Brain microvascular endothelial cell (primary cell): Measurements from ENCODE around the gene PTGES2.

Experiments used
- DNase-seq: peaks from one replicate; pipeline ENCODE4 v3.0.0-alpha.2; 2020
- H3K27ac ChIP-seq: fragments of 250-450 bp; sonication (Bioruptor Pico); 2 replicates; pipeline ENCODE4 v1.5.1; 2020; ENCODE audit warnings: mild to moderate bottlenecking, moderate library complexity
- H3K27me3 ChIP-seq: fragments of 250-450 bp; sonication (Bioruptor Pico); replicated peaks from 2 replicates; pipeline ENCODE4 v1.5.1; 2020; ENCODE audit warnings: mild to moderate bottlenecking
- H3K36me3 ChIP-seq: fragments of 250-450 bp; sonication (Bioruptor Pico); replicated peaks from 2 replicates; pipeline ENCODE4 v1.5.1; 2020; ENCODE audit warnings: mild to moderate bottlenecking
- H3K4me3 ChIP-seq: 2 replicates; pipeline ENCODE4 v1.5.1; 2011; ENCODE audit warnings: low read depth, mild to moderate bottlenecking, control low read depth, low read length, moderate library complexity
- in situ Hi-C: cut with HindIII; loops from 2 replicates; pipeline ENCODE4 v1.10.0; 2017; ENCODE audit warnings: low sequenced_read_pairs, low pct_ligation_motif_present
- TF ChIP-seq, protein P1 (sequence below): IDR thresholded peaks from 2 replicates; pipeline ENCODE4 v1.5.1; 2011; ENCODE audit warnings: low read depth, mild to moderate bottlenecking, moderate library complexity, low read length, control low read depth, inconsistent platforms; ENCODE audit errors: missing control alignments

Gene PTGES2

DNA sequence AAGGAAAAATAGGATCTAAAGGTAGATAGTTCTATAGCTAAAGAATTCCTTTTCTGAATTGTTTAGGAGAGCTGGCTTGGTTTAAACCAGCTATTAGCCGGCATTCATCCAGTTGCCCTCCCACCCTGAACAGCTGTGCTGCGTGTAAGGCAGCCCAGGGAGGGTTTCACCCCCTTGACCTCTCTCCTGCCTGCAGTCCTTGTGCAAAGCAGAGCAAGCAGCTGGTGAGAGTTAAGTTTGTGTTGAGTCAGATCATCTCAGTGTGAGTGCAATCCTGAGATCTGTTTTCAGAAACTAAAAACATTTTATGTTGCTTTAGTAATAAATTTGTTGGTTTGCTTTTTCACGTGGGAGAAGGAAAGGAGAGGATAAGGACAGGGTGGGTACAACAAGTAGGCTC, 46.5 kb downstream of the PTGES2 start:
- H3K36me3 ChIP-seq = no peaks in the 10 kb centered on the region
- in situ Hi-C loops = no loop called here
- no peak overlapping the region for H3K4me3 ChIP-seq
- peak; percentile 91 for DNase-seq
- TF ChIP-seq, protein P1, sequence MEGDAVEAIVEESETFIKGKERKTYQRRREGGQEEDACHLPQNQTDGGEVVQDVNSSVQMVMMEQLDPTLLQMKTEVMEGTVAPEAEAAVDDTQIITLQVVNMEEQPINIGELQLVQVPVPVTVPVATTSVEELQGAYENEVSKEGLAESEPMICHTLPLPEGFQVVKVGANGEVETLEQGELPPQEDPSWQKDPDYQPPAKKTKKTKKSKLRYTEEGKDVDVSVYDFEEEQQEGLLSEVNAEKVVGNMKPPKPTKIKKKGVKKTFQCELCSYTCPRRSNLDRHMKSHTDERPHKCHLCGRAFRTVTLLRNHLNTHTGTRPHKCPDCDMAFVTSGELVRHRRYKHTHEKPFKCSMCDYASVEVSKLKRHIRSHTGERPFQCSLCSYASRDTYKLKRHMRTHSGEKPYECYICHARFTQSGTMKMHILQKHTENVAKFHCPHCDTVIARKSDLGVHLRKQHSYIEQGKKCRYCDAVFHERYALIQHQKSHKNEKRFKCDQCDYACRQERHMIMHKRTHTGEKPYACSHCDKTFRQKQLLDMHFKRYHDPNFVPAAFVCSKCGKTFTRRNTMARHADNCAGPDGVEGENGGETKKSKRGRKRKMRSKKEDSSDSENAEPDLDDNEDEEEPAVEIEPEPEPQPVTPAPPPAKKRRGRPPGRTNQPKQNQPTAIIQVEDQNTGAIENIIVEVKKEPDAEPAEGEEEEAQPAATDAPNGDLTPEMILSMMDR = no peak
- no peaks in the 10 kb centered on the region for H3K27me3 ChIP-seq
- H3K27ac ChIP-seq = peak overlapping the region; percentile 92

DNA sequence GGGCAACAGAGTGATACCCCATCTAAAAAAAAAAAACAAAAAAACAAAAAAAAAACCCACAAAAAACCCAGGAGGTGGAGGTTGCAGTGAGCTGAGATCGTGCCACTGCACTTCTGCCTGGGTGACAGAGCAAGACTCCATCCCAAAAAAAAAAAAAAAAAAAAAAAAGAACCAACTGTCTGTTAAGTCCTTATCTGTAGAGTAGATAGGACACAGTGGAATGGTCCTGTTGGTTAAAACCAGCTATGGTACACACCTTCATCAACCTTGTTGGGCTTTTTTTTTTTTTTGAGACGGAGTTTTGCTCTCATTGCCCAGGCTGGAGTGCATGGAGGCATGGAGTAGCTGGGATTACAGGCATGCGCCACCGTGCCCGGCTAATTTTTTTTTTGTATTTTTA, 47.3 kb downstream of the PTGES2 start:
- Histone ChIP-seq H3K36me3 (no peaks in the 10 kb centered on the region), H3K27me3 (no peaks in the 10 kb centered on the region), H3K27ac (peak overlapping the region; percentile 92), H3K4me3 (no peak overlapping the region)
- in situ Hi-C loops = no loop called here
- DNase-seq = no peak
- TF ChIP-seq, protein P1 = no peak

DNA sequence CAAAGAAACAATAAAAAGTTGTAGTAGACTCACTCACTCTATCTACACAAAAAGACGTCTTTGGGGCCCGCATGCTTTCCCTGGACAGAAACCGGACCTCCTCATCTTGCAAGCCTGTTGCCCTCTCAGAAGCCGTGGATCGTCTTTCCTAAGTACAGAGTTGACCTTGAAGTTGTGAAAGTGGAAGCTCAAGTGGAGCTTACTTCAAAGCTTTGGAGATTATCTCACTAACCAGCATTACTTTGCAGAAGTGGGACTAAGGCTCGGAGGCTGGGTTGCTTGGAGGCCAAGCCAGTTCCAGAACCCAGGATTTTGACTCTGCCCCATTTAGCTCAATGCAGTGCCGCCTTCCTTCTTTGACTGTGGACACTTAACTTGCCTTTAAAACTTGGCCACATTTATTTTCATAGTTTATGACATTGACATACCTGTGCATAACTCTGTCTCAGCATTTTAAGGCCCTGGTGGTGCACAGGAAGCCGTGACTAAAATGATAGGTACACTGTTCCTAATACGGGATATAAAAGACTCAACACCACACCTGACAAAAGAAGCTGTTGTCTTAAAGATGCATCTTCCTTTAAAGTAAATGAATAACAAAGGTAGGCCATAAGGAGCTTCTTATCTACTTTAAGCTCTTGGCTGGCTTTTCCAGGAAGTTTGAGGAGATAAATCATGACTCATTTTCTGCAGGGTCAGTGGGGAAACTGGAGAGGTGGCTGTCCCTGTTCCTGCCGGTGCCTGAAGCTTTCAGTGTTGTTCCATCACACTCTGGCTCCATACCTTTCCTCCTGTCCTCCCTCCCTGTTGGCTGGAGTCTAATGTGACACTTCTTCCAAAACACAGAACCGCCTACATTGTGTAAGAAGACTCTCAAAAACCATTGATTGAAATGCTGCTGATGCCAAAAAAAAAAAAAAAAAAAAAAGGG, 48.8 kb downstream of the PTGES2 start:
- H3K27ac ChIP-seq = no peak overlapping the region
- no peaks in the 10 kb centered on the region for H3K27me3 ChIP-seq
- DNase-seq = peak; percentile 56
- in situ Hi-C loops = no loop called here
- H3K4me3 ChIP-seq = no peak overlapping the region
- TF ChIP-seq, protein P1 = no peak
- H3K36me3 ChIP-seq = no peaks in the 10 kb centered on the region

DNA sequence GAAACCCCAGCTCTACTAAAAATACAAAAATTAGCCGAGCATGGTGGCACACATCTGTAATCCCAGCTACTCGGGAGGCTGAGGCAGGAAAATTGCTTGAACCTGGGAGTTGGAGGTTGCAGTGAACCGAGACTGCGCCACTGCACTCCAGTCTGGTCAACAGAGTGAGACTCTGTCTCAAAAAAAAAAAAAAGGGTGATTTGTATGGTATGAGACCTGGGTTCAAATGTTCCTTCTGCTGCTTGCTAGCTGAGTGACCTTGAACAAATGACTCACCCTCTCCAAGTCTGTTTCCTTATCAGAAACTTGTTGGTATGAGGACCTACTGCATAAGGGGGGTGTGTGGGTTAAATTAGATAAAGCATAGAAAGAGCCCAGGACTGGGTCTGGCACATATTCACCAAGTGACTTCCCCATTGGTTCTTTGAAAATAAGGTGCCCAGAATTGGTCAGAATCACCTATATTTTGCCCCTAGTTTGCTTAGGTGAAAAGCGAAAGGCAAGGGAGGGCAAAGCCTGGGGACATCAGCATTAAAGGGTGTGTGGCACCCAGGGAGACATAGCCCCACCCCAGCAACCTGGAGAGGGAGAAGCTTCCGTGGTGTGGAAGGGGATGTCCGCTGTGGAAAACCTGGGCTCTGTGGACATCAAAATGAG, 49.6 kb downstream of the PTGES2 start:
- no peak for DNase-seq
- Histone ChIP-seq H3K4me3 (no peak overlapping the region), H3K36me3 (no peaks in the 10 kb centered on the region), H3K27me3 (no peaks in the 10 kb centered on the region), H3K27ac (no peak overlapping the region)
- TF ChIP-seq, protein P1 = no peak
- in situ Hi-C loops = no loop called here

DNA sequence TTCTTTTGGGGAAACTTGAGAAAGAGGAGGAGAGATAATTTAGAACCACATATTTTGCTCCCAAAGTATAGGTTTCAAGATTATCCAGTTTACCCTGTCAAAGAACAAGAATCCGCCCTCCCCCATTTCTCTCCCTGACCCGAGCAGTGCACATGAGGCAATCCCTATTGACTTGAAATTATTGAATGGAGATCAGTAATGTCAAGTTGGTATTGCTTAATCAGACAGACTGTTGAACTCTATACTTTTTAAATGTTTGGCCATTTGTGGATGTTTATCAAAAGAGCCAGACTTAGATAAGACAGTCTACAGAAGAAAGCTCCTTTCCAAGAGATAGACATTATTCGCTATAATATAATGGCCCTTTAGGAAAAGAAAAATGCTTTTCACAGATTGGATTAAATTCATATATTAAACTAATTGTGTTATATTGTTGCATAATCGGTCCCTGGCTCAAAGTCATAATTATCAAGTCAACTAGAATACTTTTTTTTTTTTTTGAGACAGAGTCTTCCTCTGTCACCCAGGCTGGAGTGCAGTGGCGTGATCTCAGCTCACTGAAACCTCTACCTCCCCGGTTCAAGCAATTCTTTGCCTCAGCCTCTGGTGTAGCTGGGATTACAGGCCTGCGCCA, 54.2 kb downstream of the PTGES2 start:
- in situ Hi-C loops = no loop called here
- Histone ChIP-seq H3K36me3 (no peaks in the 10 kb centered on the region), H3K27me3 (no peaks in the 10 kb centered on the region), H3K27ac (peak overlapping the region; percentile 63), H3K4me3 (no peak overlapping the region)
- TF ChIP-seq, protein P1 = no peak
- DNase-seq = no peak
